Prostate gland (tissue), 2 donors: ENCODE data around the gene AP2B1.

Source experiments
- CTCF ChIP-seq, 4 experiments: fragments of 200-600 bp in 2 of 4; fragments of 450-650 bp in 2 of 4; sonication (generic) in 2 of 4; IDR thresholded peaks; 1 replicate in 3 of 4; 2 replicates in 1 of 4; pipeline ENCODE4 v1.5.1; 2016 to 2019; ENCODE audit warnings: antibody characterized with exemption in 4 of 4, mild to moderate bottlenecking in 2 of 4, moderate library complexity in 2 of 4
- POLR2A ChIP-seq: fragments of 450-650 bp; IDR thresholded peaks from one replicate; pipeline ENCODE4 v1.6.1; 2016; ENCODE audit warnings: antibody characterized with exemption, mild to moderate bottlenecking

GRCh38 chr17:35596530-35597233, 9.6 kb downstream of the AP2B1 start:
- TF ChIP-seq CTCF (IDR thresholded peaks at IDR 0.05): no peak
- TF ChIP-seq POLR2A: no peak
